ENCODE measurements around the gene ENTHD1.

Gene ENTHD1

DNA sequence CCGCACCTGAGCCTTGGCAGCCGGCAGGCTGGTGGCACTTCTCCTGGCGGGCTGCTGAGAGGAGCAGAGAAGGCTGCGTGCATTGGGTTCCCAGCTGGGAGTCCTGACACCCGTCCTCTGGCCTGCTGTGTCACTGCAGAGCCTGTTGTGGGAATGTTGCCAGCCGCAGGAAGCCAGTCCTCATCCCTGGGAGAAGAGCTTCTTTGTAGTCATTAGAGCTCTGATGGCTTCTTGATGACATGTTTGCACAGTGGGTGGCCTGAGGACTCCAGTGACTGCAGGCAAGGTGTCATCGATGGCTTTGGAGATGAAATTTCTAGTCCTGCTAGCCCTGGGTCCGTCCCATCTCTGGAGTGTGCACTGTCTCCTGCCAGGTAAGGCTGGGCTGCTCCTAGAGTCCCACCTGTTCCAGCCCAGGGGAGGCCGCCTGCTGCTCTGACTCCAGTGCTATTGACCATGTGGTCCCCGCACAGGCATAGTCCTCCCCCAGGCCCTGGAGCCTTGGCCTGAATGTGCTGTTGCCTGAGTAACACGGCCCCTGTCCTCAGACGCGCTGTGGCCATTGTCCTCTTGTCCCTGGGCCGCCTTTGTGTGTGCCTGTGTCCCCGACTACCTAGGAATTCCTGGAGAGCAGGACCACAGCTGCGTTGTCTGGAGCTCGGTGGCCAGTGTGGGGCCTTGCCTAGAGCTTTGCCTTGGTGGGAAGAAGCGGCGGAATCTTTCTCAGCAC lies 193.8 kb downstream of the ENTHD1 start:
- TF ChIP-seq, protein P1, sequence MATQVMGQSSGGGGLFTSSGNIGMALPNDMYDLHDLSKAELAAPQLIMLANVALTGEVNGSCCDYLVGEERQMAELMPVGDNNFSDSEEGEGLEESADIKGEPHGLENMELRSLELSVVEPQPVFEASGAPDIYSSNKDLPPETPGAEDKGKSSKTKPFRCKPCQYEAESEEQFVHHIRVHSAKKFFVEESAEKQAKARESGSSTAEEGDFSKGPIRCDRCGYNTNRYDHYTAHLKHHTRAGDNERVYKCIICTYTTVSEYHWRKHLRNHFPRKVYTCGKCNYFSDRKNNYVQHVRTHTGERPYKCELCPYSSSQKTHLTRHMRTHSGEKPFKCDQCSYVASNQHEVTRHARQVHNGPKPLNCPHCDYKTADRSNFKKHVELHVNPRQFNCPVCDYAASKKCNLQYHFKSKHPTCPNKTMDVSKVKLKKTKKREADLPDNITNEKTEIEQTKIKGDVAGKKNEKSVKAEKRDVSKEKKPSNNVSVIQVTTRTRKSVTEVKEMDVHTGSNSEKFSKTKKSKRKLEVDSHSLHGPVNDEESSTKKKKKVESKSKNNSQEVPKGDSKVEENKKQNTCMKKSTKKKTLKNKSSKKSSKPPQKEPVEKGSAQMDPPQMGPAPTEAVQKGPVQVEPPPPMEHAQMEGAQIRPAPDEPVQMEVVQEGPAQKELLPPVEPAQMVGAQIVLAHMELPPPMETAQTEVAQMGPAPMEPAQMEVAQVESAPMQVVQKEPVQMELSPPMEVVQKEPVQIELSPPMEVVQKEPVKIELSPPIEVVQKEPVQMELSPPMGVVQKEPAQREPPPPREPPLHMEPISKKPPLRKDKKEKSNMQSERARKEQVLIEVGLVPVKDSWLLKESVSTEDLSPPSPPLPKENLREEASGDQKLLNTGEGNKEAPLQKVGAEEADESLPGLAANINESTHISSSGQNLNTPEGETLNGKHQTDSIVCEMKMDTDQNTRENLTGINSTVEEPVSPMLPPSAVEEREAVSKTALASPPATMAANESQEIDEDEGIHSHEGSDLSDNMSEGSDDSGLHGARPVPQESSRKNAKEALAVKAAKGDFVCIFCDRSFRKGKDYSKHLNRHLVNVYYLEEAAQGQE (IDR thresholded peaks at IDR 0.05; ENCODE audit: low read depth), result no peak
- TF ChIP-seq, protein P2, sequence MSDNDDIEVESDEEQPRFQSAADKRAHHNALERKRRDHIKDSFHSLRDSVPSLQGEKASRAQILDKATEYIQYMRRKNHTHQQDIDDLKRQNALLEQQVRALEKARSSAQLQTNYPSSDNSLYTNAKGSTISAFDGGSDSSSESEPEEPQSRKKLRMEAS (IDR thresholded peaks at IDR 0.05), result no peak
- TF ChIP-seq TEAD4 (IDR thresholded peaks at IDR 0.05) (no peak), EP300 (IDR thresholded peaks at IDR 0.05; ENCODE audit: borderline replicate concordance) (no peak), FOXM1 (IDR thresholded peaks at IDR 0.05; ENCODE audit: borderline replicate concordance, low read depth) (no peak), EGR1 (IDR thresholded peaks at IDR 0.05) (no peak), TAF1 (IDR thresholded peaks at IDR 0.05; ENCODE audit: low read depth) (no peak), TCF12 (IDR thresholded peaks at IDR 0.05; ENCODE audit: low read depth) (no peak), YY1 (IDR thresholded peaks at IDR 0.05; ENCODE audit: low read depth) (no peak), CEBPB (IDR thresholded peaks at IDR 0.05) (no peak)

DNA sequence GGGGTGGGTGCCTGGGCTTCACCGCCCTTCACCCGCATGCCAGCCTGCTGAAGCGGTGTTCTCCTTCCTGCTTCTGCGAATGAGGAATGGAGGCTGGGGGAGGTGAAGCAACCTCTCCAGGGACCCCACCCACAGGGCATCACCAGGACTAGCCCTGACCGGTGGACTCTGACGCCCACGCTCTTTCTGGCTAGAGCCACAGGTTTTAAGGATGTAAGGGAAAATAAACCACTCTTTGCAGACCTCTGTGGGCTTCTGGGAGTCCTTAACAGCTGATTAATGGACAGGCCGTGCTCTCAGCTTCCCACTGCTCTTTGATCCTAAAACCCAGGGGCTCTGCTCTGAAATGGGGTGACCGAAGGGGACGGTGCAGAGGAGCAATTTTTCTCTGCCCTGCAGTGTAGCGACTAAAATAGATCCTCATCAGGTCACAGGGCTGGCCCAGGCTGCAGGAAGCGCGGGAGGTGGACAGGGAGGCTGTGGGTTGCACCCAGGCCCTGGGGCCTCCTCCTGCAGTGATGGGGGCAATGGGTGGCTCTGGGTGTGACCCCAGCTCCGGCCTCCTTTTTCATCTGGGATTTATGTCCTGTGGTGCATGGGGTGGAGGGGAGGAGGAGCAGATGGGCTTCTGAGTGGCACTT lies 195.7 kb downstream of the ENTHD1 start:
- TF ChIP-seq, protein P3, sequence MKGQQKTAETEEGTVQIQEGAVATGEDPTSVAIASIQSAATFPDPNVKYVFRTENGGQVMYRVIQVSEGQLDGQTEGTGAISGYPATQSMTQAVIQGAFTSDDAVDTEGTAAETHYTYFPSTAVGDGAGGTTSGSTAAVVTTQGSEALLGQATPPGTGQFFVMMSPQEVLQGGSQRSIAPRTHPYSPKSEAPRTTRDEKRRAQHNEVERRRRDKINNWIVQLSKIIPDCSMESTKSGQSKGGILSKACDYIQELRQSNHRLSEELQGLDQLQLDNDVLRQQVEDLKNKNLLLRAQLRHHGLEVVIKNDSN (IDR thresholded peaks at IDR 0.05), result no peak
- TF ChIP-seq TEAD4 (IDR thresholded peaks at IDR 0.05) (no peak), YY1 (IDR thresholded peaks at IDR 0.05; ENCODE audit: low read depth) (no peak), NFIC (IDR thresholded peaks at IDR 0.05) (no peak)

DNA sequence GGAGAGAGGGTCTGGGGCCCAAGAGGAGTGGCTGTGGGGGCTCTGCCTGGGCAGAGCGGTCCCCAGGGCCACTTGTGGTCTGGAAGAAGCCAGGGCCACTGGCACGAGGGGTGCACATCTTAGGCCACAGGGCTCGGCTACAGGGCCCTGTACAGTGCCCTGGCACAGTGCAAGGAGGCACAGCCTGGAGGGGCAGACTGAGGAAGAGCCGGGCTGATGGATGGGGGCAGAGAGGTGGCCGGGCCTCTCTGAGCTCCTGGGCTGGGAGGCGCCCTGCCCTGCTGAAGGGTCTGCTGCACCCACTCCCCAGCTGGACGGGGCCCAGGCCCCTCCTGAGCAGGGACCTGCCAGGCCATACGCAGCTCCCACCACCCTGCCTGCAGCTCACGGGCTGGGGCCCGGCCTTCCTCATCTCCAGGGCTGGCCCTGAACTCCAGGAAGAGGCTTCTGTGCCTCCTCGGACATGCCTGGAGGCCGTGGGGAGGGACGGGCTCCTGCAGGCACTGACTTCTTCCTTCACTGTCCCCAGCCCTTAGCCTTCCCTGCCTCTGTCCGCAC lies 199.5 kb downstream of the ENTHD1 start:
- TF ChIP-seq, protein P3 (IDR thresholded peaks at IDR 0.05), result no peak
- no peak for TF ChIP-seq CEBPB (IDR thresholded peaks at IDR 0.05)
- no peak for TF ChIP-seq EGR1 (IDR thresholded peaks at IDR 0.05)
- no peak for TF ChIP-seq NFIC (IDR thresholded peaks at IDR 0.05)
- TF ChIP-seq EP300 (IDR thresholded peaks at IDR 0.05; ENCODE audit: borderline replicate concordance), result no peak
- TF ChIP-seq, protein P1 (IDR thresholded peaks at IDR 0.05; ENCODE audit: low read depth), result no peak
- TF ChIP-seq ZBTB7A (IDR thresholded peaks at IDR 0.05; ENCODE audit: low read depth), result no peak
- TF ChIP-seq YY1 (IDR thresholded peaks at IDR 0.05; ENCODE audit: low read depth), result no peak
- TF ChIP-seq RAD21 (IDR thresholded peaks at IDR 0.05; ENCODE audit: low read depth), result no peak
- no peak for TF ChIP-seq TAF1 (IDR thresholded peaks at IDR 0.05; ENCODE audit: low read depth)
- no peak for TF ChIP-seq CREB1 (IDR thresholded peaks at IDR 0.05; ENCODE audit: low read depth)
- TF ChIP-seq TCF12 (IDR thresholded peaks at IDR 0.05; ENCODE audit: low read depth), result no peak
